Activated CD4-positive, alpha-beta memory T cell treated with anti-CD3 and anti-CD28 coated beads, Interleukin-2, amount 10 ng/mL, durations not matched to agents 7 days and 5 days (primary cell): ENCODE data around the gene EHF. TPM values are rescaled to one million over a fixed set of nuclear protein-coding genes. Genes with fewer than 3 reads are reported as not detected.

ENCODE experiments used
- CTCF ChIA-PET: fragments of 350-600 bp; sonication (Branson Sonifier 250); formaldehyde crosslinking; loops from one replicate; lab custom pipeline; 2021; ENCODE audit warnings: antibody characterized with exemption, inconsistent platforms; lab: Charles Lee
- POLR2A ChIA-PET: fragments of 350-600 bp; sonication (Branson Sonifier 250); formaldehyde crosslinking; loops from one replicate; lab custom pipeline; 2021; ENCODE audit warnings: antibody characterized with exemption; lab: Charles Lee
- DNase-seq: peaks from one replicate; pipeline ENCODE4 v3.0.0-alpha.2; 2020
- H3K27ac Mint-ChIP-seq: one replicate; pipeline ENCODE4 v1.8.0; 2021; ENCODE audit warnings: mild to moderate bottlenecking, mixed read lengths
- H3K27me3 Mint-ChIP-seq: one replicate; pipeline ENCODE4 v1.8.0; 2021; ENCODE audit warnings: mixed read lengths
- H3K36me3 Mint-ChIP-seq: one replicate; pipeline ENCODE4 v1.8.0; 2021; ENCODE audit warnings: low read depth, mixed read lengths
- H3K4me1 Mint-ChIP-seq: one replicate; pipeline ENCODE4 v1.8.0; 2021; ENCODE audit warnings: mixed read lengths
- H3K4me3 Mint-ChIP-seq: one replicate; pipeline ENCODE4 v1.8.0; 2021; ENCODE audit warnings: mild to moderate bottlenecking, mixed read lengths
- H3K9me3 Mint-ChIP-seq: one replicate; pipeline ENCODE4 v1.8.0; 2021; ENCODE audit warnings: mixed read lengths
- total RNA-seq, 2 experiments: library from RNA; stranded (reverse); gene quantifications; one replicate each; pipeline ENCODE4 v1.2.3, GENCODE V29; 2021

The EHF gene
- total RNA-seq, 2 experiments from 2014 or later, result not detected

DNA sequence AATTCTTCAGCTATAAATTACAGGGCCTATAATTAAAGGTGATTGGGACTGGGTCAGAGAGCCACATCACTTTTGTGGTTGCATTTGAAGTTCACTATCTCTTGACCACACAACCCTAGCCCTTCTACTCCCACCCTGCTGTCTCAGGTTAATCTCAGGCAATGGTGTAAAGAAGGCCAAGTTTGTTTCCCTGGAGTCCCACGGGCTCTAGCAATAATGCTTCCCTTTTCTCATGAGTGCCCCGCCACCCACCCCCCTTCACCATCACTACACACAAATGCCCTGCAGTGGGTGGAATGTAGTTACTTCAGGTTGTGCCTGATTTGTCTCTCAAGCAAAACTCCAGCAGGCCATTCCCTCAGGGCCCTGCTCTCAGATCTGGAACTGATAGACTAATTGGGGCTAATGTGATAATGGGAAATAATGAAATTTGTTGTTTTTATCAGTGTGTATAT, 1.8 kb upstream of the EHF start:
- no peaks in the 10 kb centered on the region for H3K9me3 Mint-ChIP-seq
- DNase-seq, result no peak
- H3K27me3 Mint-ChIP-seq, result peaks cover 53% of the 10 kb centered on the region
- peaks cover 16% of the 10 kb centered on the region for H3K4me1 Mint-ChIP-seq
- no peak overlapping the region for H3K27ac Mint-ChIP-seq
- no peak overlapping the region for H3K4me3 Mint-ChIP-seq
- ChIA-PET POLR2A (no interaction called here), CTCF (no interaction called here)
- H3K36me3 Mint-ChIP-seq, result peaks cover 2% of the 10 kb centered on the region

- Mint-ChIP-seq H3K27ac (no peak overlapping the region), H3K27me3 (peaks cover 56% of the 10 kb centered on the region), H3K36me3 (peaks cover 2% of the 10 kb centered on the region), H3K4me1 (peaks cover 16% of the 10 kb centered on the region), H3K4me3 (no peak overlapping the region), H3K9me3 (no peaks in the 10 kb centered on the region)
- POLR2A ChIA-PET, result no interaction called here
- DNase-seq, result no peak
- CTCF ChIA-PET, result no interaction called here
These were observed 691 bp upstream of the EHF start for GRCh38 chr11:34620202-34620601.

DNA sequence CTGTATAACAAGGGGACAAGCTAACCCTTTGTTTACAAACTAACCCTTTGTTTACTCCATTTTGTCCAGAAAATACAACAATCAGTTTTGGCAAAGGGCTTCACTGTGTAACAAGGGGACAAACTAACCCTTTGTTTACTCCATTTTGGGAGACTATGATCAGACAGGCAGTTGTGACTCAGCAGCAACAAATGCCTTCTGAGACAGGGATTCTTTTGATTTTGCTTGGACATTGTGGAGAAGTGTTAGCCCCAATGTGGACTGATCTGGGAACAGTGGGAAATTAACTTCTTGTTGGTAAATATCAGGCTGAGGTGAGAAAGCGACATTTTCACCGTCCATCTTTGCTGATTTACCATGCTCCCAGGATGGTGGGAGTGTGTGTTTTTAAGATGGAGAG, 983 bp downstream of the EHF start:
- Mint-ChIP-seq H3K27ac (no peak overlapping the region), H3K4me1 (peaks cover 21% of the 10 kb centered on the region), H3K9me3 (no peaks in the 10 kb centered on the region), H3K4me3 (no peak overlapping the region), H3K36me3 (peaks cover 2% of the 10 kb centered on the region), H3K27me3 (peaks cover 61% of the 10 kb centered on the region)
- ChIA-PET CTCF (no interaction called here), POLR2A (interaction anchor here (1.5 kb wide), 1 partner anchor 17 kb away, joined by 3 read pairs; no protein-coding TSS in a partner anchor)
- DNase-seq, result no peak

DNA sequence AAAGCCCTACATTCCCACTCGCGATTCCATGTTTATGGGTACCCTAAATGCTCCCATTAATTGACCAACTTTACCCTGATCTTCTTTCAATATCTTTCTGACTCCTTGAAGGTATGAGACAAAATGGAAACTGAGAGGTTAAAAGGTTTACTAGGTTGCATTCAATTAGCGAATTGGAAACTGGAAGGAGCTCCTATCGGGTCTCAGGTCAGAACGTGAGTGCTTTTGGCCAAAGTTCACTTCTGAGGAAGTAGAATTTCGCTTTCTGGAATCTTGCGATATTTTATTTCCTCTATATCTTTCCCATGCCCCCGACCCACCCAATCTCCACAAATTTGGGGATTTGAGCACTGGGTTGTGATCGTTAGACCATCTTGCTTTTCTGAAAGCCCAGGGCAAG, 2.6 kb downstream of the EHF start:
- Mint-ChIP-seq H3K36me3 (peaks cover 2% of the 10 kb centered on the region), H3K27me3 (peaks cover 67% of the 10 kb centered on the region), H3K4me1 (peaks cover 21% of the 10 kb centered on the region), H3K9me3 (no peaks in the 10 kb centered on the region), H3K4me3 (no peak overlapping the region), H3K27ac (no peak overlapping the region)
- ChIA-PET CTCF (interaction anchor here (1.6 kb wide), 1 partner anchor 27 kb away, joined by 3 read pairs; no protein-coding TSS in a partner anchor), POLR2A (interaction anchor here (1.0 to 1.5 kb wide), 3 partner anchors 9 to 27 kb away, joined by 3 to 5 read pairs (median 4); no protein-coding TSS in a partner anchor)
- no peak for DNase-seq

DNA sequence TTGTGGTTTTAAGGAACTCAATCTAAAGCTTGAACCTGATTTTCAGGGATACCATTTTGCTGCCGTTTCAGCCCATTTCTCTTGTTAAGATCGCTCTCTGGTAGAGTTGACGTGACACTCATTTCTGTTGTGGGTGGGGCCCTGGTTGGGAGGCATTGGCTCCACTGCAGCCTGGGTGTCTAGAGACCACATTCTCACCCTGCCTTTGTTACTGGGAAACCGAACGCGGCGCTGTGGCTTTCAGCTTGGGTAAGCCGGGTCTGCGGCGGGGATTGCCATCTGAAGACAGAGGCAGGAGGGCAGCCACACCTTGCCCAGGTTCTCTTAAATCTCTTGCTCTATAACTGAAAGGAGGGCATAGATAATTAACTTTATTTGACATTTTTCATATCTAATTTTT, 3.2 kb downstream of the EHF start:
- peaks cover 70% of the 10 kb centered on the region for H3K27me3 Mint-ChIP-seq
- POLR2A ChIA-PET, result interaction anchor here (1.0 to 1.5 kb wide), 3 partner anchors 10 to 26 kb away, joined by 3 to 5 read pairs (median 4); no protein-coding TSS in a partner anchor
- no peak overlapping the region for H3K27ac Mint-ChIP-seq
- CTCF ChIA-PET, result interaction anchor here (1.6 kb wide), 1 partner anchor 26 kb away, joined by 3 read pairs; no protein-coding TSS in a partner anchor
- H3K36me3 Mint-ChIP-seq, result peaks cover 2% of the 10 kb centered on the region
- DNase-seq, result peak; percentile 77
- H3K4me1 Mint-ChIP-seq, result peaks cover 21% of the 10 kb centered on the region
- H3K9me3 Mint-ChIP-seq, result no peaks in the 10 kb centered on the region
- no peak overlapping the region for H3K4me3 Mint-ChIP-seq

- peaks cover 68% of the 10 kb centered on the region for H3K27me3 Mint-ChIP-seq
- POLR2A ChIA-PET, result no interaction called here
- CTCF ChIA-PET, result no interaction called here
These were observed 4.7 kb downstream of the EHF start for GRCh38 chr11:34625576-34625975.

DNA sequence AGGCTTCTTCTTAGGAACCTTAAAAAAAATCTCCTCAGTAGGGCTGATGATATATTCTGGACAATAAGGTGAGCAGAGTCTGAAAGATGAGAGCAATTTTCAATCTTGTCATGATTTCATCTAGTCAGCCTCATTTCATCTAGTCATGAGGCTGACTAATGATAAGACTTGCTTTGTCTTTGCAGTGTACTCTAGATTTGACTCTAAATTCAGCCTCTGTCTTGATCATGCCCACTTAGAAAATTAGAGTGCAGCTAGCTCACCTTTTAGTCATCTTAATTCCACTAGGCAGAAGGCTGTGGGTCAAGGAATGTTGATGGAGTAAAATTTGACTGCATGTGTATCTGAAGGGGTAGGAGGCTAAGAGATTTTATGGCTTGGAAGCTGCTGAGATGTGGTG, 5.5 kb downstream of the EHF start:
- peaks cover 2% of the 10 kb centered on the region for H3K36me3 Mint-ChIP-seq
- ChIA-PET POLR2A (no interaction called here), CTCF (no interaction called here)
- no peak overlapping the region for H3K27ac Mint-ChIP-seq
- H3K4me3 Mint-ChIP-seq, result no peak overlapping the region
- H3K9me3 Mint-ChIP-seq, result no peaks in the 10 kb centered on the region
- peaks cover 21% of the 10 kb centered on the region for H3K4me1 Mint-ChIP-seq
- DNase-seq, result no peak
- H3K27me3 Mint-ChIP-seq, result peaks cover 61% of the 10 kb centered on the region

More at GRCh38 chr11:34625576-34625975, 4.7 kb downstream of the EHF start:
- DNase-seq, result no peak
- Mint-ChIP-seq H3K27ac (no peak overlapping the region), H3K4me1 (peaks cover 21% of the 10 kb centered on the region), H3K4me3 (no peak overlapping the region), H3K9me3 (no peaks in the 10 kb centered on the region), H3K36me3 (peaks cover 2% of the 10 kb centered on the region)

- Mint-ChIP-seq H3K36me3 (peaks cover 2% of the 10 kb centered on the region), H3K9me3 (no peaks in the 10 kb centered on the region), H3K4me1 (peaks cover 21% of the 10 kb centered on the region), H3K27me3 (peaks cover 54% of the 10 kb centered on the region), H3K27ac (no peak overlapping the region), H3K4me3 (no peak overlapping the region)
- POLR2A ChIA-PET, result no interaction called here
- no peak for DNase-seq
- CTCF ChIA-PET, result no interaction called here
These were observed 6.3 kb downstream of the EHF start for GRCh38 chr11:34627197-34627596.

GRCh38 chr11:34629711-34630110, 8.8 kb downstream of the EHF start:
- Mint-ChIP-seq H3K36me3 (no peaks in the 10 kb centered on the region), H3K27me3 (peaks cover 37% of the 10 kb centered on the region), H3K27ac (no peak overlapping the region), H3K9me3 (no peaks in the 10 kb centered on the region), H3K4me1 (peaks cover 23% of the 10 kb centered on the region), H3K4me3 (no peak overlapping the region)
- DNase-seq, result no peak
- ChIA-PET POLR2A (no interaction called here), CTCF (no interaction called here)

- ChIA-PET POLR2A (no interaction called here), CTCF (interaction anchor here (0.7 kb wide), 1 partner anchor 750 kb away, joined by 3 read pairs; no protein-coding TSS in a partner anchor)
- Mint-ChIP-seq H3K9me3 (no peaks in the 10 kb centered on the region), H3K4me3 (no peak overlapping the region), H3K27me3 (peaks cover 31% of the 10 kb centered on the region), H3K36me3 (no peaks in the 10 kb centered on the region), H3K4me1 (peaks cover 21% of the 10 kb centered on the region), H3K27ac (no peak overlapping the region)
- no peak for DNase-seq
These were observed 9.7 kb downstream of the EHF start for GRCh38 chr11:34630544-34630943.

DNA sequence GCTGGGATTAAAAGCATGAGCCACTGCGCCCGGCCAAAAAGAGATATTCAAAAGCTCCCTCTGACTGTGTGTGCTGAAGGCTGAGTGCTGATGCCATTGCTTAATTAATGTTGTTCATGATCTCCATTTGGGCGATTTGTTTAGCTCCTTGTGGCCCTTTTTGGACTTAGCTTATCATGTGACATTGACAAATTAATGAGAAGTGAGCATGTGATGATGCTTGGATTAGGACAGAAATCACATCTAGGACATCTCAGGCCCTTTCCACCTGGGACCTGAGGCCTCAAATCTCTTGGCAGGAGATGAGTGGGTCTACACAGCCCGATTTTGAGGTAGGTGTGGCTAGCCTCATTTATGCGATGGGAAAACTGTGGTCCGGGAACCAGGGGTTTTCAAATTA, 10.4 kb downstream of the EHF start:
- H3K27ac Mint-ChIP-seq, result no peak overlapping the region
- H3K27me3 Mint-ChIP-seq, result peaks cover 27% of the 10 kb centered on the region
- CTCF ChIA-PET, result interaction anchor here (0.7 kb wide), 1 partner anchor 750 kb away, joined by 3 read pairs; no protein-coding TSS in a partner anchor

DNA sequence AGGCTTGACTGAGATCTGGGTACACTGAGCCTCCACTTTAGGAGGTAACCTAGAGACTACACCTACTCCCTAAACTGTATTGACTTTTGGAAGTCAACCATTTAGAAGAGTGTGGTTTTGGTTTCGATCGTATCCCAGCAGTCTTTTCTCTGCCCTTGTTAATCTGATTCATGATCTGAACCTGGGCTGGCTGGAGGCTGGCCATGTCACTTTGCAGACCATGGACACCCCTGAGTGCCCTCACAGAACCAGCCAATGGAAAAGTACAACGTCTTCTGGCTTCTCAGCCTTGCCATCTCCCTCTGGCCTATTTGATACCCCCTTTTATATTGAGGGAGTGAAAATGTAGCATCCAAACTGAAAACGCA, 10.8 kb downstream of the EHF start:
- Mint-ChIP-seq H3K36me3 (peaks cover 2% of the 10 kb centered on the region), H3K4me3 (no peak overlapping the region), H3K4me1 (peaks cover 15% of the 10 kb centered on the region), H3K27ac (no peak overlapping the region), H3K27me3 (peaks cover 24% of the 10 kb centered on the region), H3K9me3 (no peaks in the 10 kb centered on the region)
- ChIA-PET CTCF (no interaction called here), POLR2A (no interaction called here)
- no peak for DNase-seq

More for the DNA sequence above, 10.4 kb downstream of the EHF start:
- H3K36me3 Mint-ChIP-seq, result peaks cover 2% of the 10 kb centered on the region
- POLR2A ChIA-PET, result no interaction called here
- no peaks in the 10 kb centered on the region for H3K9me3 Mint-ChIP-seq
- no peak for DNase-seq
- H3K4me1 Mint-ChIP-seq, result peaks cover 17% of the 10 kb centered on the region
- no peak overlapping the region for H3K4me3 Mint-ChIP-seq

DNA sequence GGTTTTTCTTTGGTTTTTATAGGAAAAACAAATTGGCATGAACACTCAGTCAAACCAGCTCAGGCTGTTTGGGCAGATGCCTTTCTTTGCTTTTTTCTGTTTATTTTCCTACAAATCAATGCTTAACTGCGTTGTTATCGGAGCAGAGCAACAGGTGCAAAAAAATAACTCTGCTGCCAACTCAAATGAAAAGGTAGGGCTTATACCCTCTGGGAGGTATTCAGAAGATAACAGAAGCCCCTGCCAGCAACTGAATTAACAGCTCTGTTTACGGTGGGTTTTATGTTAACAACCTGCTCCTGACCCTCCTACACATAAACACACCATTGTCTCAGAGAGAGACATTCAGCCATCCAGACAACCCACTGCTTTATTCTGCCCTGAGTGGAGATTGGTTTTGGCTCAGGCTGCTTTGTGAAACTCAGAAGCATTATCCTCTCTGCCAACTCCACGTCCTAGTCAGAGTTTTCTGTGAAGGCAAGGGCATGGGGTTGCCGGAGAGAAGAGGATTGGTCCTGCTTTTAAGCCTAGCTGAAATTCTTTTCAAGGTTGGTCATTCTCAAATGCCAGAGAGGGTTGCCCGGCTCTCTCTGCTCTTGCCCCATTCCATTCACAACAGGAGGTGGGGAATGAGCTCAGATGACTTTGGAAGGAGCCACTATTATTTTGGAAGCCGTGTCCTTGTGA, 11.4 kb downstream of the EHF start:
- Mint-ChIP-seq H3K4me3 (no peak overlapping the region), H3K4me1 (peaks cover 15% of the 10 kb centered on the region), H3K9me3 (no peaks in the 10 kb centered on the region), H3K27ac (no peak overlapping the region), H3K36me3 (peaks cover 2% of the 10 kb centered on the region), H3K27me3 (peaks cover 22% of the 10 kb centered on the region)
- no peak for DNase-seq
- POLR2A ChIA-PET, result no interaction called here
- CTCF ChIA-PET, result no interaction called here
